NCI-H1417 treated with DMSO at 0.1 percent for 48 hours (cell line): Measurements from ENCODE around the gene ITIH5.
"Not testable (repeated sequence)": the region's sequence is repeated elsewhere in the genome, so short reads cannot be mapped to it uniquely, and the experiment has no call there.

ENCODE experiments used
- DNase-seq: peaks from one replicate; lab custom pipeline; 2025; lab: John Stamatoyannopoulos, UW

Gene ITIH5

GRCh38 chr10:7666253-7667023 lies at the start of gene ITIH5:
Gene ITIH5 (minus strand): TSS chr10:7666966. CDS start chr10:7666892, 74 bp downstream.
- DNase-seq, result no peak

GRCh38 chr10:7715515-7715914 lies 48.7 kb upstream of the ITIH5 start:
- no peak for DNase-seq

DNA sequence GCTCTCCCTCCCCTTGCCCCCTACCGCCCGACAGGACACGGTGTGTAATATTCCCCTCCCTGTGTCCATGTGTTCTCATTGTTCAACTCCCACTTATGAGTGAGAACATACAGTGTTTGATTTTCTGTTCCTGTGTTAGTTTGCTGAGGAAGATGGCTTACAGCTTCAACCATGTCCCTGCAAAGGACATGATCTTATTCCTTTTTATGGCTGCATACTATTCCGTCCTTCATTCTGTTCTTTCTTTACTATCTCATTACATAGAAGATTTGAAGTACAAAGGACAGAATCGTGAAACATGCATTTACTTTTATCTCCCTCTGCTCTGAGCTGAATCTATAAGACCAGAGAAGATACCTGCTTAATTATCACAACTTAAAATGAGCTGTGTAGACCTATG lies 44.3 kb upstream of the ITIH5 start:
- DNase-seq, result not testable (repeated sequence)

GRCh38 chr10:7710446-7710845 lies 43.7 kb upstream of the ITIH5 start:
- DNase-seq, result no peak

GRCh38 chr10:7708832-7709231 lies 42.1 kb upstream of the ITIH5 start:
- DNase-seq, result no peak

GRCh38 chr10:7707858-7708622 lies 41.3 kb upstream of the ITIH5 start:
- DNase-seq, result no peak

DNA sequence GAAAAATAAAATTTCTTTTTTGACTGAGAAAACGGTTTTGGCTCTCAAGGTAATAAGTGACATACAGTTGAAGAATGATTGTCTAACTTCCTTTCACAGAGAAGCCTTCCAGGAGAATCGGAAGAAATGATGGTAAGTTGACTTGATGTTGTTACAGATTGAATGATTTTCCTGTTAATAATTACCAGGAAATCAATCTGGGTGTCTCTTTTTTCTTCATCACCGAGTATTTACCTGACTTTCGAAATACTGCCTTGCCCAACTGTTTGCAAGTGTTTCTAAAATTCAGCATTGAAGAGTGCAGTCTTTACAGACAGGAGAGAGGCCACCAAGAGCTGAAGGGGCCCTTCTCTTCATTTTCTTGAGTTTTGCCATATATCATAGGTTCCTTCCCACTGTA lies 40.3 kb upstream of the ITIH5 start:
- DNase-seq, result no peak

- no peak for DNase-seq
These were observed 39.8 kb upstream of the ITIH5 start for GRCh38 chr10:7706534-7707073.

GRCh38 chr10:7705341-7705740 lies 38.6 kb upstream of the ITIH5 start:
- no peak for DNase-seq

DNA sequence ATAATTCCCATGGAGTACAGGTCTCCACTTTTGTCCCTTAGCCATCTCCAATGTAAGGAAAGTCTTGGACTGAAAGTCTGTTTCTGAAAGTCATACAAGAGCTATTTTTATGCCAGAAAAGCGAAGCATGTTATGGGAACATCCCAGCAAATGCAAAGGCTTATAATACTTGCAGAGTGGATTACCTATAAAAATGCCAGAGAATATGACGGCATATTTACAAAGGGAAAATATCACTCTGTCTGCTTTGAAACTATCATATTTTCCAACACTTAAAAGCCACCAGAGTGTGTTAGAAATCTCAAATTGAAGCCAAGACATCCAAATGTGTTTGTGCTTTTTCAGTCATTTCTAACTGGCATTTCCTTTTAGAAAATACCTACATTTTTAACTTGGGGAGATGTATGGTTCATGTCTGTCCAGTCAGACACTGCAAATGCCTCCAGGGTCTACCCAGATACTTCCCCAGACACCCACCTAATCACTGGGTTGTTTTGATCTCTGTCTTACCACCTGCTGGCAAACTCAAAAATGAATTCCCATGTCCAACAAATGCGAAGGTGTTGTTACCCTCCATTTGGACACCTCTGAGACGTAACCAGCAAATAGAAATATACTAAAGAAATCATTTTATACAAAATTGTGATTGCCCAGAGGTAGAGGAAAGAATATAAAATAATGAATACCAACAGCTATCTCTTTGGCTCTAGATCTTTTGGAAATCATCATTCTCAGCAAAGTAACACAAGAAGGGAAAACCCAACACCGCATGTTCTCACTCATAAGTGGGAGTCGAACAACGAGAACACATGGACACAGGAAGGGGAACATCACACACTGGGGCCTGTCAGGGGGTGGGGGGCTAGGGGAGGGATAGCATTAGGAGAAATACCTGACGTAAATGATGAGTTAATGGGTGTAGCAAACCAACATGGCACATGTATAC lies 37.6 kb upstream of the ITIH5 start:
- DNase-seq, result no peak

DNA sequence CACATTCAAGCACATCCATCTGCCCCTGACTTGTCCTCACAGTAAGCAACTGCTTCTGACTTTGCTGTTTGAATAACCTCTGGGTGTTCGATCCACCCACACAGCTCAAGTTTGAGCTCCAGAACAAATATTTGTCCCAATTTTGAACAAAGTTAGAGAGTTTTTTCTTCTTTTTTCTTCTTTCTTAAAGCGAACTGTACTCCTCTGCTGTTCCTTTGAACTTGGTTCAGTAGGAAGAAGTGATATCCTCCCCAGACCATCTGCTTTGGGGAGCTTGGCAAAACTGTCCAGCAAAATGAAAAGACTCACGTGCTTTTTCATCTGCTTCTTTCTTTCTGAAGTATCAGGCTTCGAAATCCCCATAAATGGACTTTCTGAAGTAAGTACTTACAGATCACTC lies 36.4 kb upstream of the ITIH5 start, which contains the start of gene ITIH2:
ITIH2 (plus strand) TSS at position 177 of the 400 bp plus-strand sequence; CDS start at position 296, 119 bp downstream.
- DNase-seq, result no peak

- no peak for DNase-seq
These were observed 35.6 kb upstream of the ITIH5 start for GRCh38 chr10:7702288-7702812.

GRCh38 chr10:7701158-7701742 lies 34.5 kb upstream of the ITIH5 start:
- DNase-seq, result no peak

- DNase-seq, result no peak
These were observed 33.9 kb upstream of the ITIH5 start for GRCh38 chr10:7700577-7701125.

GRCh38 chr10:7697426-7697825 lies 30.7 kb upstream of the ITIH5 start:
- no peak for DNase-seq

DNA sequence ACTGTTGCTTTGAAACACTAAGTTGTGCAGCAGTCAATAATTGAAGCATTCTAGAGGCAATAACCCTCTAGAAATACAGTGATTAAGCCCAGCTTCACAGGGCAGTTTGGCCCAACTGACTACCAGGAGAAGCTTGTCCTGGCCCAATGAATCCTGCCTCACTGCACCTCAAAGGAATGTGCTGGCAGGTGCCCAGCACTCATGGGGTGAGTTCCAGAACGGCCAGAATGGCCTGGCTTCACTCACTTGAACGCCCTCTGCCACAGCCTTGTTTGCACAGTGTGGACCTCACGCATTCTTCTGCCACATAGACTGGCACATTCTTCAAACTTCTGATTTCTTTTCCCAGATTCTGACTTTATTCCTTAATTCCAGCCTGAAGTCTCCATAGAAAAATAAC lies 29.8 kb upstream of the ITIH5 start:
- DNase-seq, result no peak

DNA sequence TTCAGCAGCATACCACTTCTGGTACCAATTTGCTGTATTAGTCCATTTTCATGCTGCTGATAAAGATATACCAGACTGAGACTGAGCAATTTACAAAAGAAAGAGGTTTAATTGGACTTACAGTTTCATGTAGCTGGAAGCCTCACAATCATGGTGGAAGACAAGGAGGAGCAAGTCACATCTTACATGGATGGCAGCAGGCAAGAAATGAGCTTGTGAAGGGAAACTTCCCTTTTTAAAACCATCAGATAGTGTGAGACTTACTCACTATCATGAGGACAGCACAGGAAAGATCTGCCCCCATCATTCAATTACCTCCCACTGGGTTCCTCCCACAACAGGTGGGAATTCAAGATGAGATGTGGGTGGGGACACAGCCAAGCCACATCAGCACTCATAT lies 26.4 kb upstream of the ITIH5 start:
- DNase-seq, result not testable (repeated sequence)

DNA sequence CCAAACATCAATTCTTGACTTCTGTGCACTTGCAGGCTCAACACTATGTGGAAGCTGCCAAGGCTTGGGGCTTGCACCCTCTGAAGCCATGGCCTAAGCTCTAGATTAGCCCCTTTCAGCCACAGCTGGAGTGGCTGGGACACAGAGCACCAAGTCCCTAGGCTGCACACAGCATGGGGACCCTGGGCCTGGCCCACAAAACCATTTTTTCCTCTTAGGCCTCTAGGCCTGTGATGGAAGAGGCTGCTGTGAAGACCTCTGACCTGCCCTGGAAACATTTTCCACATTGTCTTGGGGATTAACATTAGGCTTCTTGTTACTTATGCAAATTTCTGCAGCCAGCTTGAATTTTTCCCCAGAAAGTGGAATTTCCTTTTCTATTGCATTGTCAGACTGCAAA lies 25.6 kb upstream of the ITIH5 start:
- DNase-seq, result not testable (repeated sequence)

- DNase-seq, result not testable (repeated sequence)
These were observed 24.3 kb upstream of the ITIH5 start for GRCh38 chr10:7690885-7691597.

DNA sequence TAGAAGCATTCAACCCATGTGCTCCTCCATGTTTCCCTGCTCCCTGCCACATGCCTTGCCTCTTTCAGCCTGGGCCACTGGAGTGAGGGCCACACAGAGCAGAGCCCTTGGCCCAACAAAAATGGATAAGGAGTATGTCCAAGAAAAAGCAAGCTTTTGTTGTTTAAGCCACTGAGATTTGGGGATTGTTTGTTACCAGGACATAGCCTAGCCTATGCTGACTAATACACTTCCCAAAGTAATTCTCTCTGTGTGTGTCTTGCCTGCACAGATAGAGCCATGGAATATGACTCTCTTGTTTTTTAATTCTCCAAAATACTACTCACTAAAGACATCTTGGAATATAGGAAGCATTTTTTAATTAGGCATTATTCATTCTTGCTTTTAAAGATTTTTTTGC lies 22.8 kb upstream of the ITIH5 start:
- DNase-seq, result no peak
